Right atrium auricular region (tissue), 2 donors: Measurements from ENCODE around the gene GOLM1. TPM values are rescaled to one million over a fixed set of nuclear protein-coding genes. Genes with fewer than 3 reads are reported as not detected.

Source experiments
- DNase-seq: peaks from one replicate; pipeline ENCODE4 v3.0.0-alpha.2; 2019; ENCODE audit warnings: low spot score
- H3K27ac ChIP-seq, 2 donors: fragments of 200-600 bp; sonication (generic); 1 replicate in 1 of 2; 2 replicates in 1 of 2; pipeline ENCODE4 v1.5.1; 2016 to 2019
- H3K27me3 ChIP-seq, 2 donors: fragments of 200-600 bp; sonication (generic); one replicate each; pipeline versions ENCODE4 v1.5.1 to v1.6.0; 2017 to 2019
- H3K36me3 ChIP-seq: fragments of 200-600 bp; sonication (generic); one replicate; pipeline ENCODE4 v1.5.1; 2016
- H3K4me1 ChIP-seq, 2 donors: fragments of 200-600 bp; sonication (generic); one replicate each; pipeline versions ENCODE4 v1.5.1 to v1.6.0; 2017 to 2019
- H3K4me3 ChIP-seq, 2 donors: fragments of 200-600 bp; sonication (generic); 1 replicate in 1 of 2; 2 replicates in 1 of 2; pipeline ENCODE4 v1.5.1; 2017 to 2019; ENCODE audit warnings: mild to moderate bottlenecking in 1 of 2, moderate library complexity in 1 of 2
- H3K9me3 ChIP-seq, 2 donors: fragments of 200-600 bp; sonication (generic); one replicate each; pipeline ENCODE4 v1.5.1; 2019
- total RNA-seq, 2 donors: library from RNA; depleted of rRNA; stranded (reverse); fragments of >200 nt; gene quantifications; one replicate each; pipeline ENCODE4 v1.1.0, GENCODE V29; 2016
- TF ChIP-seq, protein P1 (sequence below), 2 donors: fragments of 200-600 bp; sonication (generic); IDR thresholded peaks; one replicate each; pipeline ENCODE4 v1.5.1; 2019; ENCODE audit warnings: antibody characterized with exemption in 2 of 2

The GOLM1 gene
- total RNA-seq, 2 donors from 2014 or later: 4.9 to 12.4 TPM

DNA sequence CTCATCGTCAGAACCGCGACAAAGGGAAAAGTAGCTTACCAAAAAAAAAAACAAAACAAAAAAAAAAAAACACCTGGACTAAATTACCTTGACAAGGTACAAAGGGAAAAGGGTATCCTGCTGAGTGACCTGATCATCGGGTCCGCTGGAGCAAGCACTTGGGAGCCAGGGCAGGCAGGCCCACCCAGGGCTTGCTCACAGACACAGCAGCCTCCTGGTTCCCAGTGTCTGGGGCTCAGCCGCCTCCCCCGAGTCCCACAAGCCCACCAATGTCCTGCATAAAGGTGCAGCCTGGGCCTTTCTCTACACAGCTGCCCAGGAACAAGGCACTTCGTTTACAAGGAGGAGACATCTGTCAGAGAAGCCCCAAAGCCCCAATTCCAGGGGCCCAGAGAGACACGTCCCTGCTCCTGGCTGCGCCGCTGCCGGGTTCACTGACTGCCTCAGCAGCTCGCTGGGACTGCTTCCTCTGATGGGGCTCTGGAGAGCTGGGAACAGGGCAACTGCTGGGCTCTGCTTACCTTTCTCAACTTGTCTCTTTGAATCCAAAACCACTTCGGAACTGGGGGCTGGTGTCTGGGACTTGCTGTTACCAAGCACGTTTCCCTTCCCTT lies 63.4 kb downstream of the GOLM1 start:
- Histone ChIP-seq H3K9me3 (no peaks in the 10 kb centered on the region), H3K27ac (no peak overlapping the region), H3K27me3 (no peaks in the 10 kb centered on the region), H3K4me3 (no peak overlapping the region), H3K36me3 (no peaks in the 10 kb centered on the region), H3K4me1 (no peaks in the 10 kb centered on the region)
- TF ChIP-seq, protein P1, sequence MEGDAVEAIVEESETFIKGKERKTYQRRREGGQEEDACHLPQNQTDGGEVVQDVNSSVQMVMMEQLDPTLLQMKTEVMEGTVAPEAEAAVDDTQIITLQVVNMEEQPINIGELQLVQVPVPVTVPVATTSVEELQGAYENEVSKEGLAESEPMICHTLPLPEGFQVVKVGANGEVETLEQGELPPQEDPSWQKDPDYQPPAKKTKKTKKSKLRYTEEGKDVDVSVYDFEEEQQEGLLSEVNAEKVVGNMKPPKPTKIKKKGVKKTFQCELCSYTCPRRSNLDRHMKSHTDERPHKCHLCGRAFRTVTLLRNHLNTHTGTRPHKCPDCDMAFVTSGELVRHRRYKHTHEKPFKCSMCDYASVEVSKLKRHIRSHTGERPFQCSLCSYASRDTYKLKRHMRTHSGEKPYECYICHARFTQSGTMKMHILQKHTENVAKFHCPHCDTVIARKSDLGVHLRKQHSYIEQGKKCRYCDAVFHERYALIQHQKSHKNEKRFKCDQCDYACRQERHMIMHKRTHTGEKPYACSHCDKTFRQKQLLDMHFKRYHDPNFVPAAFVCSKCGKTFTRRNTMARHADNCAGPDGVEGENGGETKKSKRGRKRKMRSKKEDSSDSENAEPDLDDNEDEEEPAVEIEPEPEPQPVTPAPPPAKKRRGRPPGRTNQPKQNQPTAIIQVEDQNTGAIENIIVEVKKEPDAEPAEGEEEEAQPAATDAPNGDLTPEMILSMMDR (IDR thresholded peaks at IDR 0.05): no peak
- DNase-seq: no peak

DNA sequence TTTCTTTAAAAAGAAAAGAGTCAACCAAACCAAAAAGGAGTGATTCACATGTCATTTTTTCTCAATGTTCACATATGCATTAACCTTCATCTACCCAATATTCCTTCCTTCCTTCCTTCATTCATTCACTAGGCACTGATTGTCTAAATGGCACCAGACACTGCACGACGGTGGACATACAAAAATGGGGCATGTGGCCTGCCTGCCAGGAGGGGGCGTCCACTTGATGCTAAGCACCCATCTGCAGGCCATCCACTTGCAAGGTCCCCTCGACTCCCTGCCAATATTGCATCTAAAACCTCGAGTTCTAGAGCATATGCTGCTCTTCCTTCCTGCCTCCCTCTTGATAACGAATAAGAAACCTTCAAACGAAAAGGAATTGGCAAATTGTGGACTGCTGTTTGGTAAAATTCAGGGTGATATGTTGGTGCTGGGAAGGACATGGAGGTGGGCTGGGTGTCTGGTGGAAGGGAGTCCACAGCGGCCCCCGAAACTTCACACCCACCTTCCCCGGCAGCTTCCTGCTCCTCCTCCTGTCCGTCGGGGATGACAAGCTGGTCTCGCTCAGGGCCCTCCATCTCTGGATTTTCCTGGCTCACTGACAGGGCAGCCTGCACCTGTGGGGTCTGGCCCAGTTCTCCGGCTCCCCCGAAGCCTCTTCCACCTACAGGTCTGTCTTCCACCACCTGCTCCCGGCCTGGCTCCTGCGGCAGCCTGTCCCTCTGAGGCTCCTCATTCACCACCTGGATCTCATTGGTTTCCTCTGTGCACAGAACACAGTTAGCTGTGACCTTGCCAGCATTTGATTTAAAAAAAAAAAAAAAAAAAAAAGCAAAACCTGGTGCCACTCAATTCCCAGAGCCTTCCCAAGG lies 64.3 kb downstream of the GOLM1 start:
- H3K4me1 ChIP-seq: no peaks in the 10 kb centered on the region
- no peaks in the 10 kb centered on the region for H3K27me3 ChIP-seq
- no peaks in the 10 kb centered on the region for H3K36me3 ChIP-seq
- no peak for DNase-seq
- TF ChIP-seq, protein P1 (IDR thresholded peaks at IDR 0.05): peak in 1 of 2 donors; percentile 36
- H3K27ac ChIP-seq: no peak overlapping the region
- no peaks in the 10 kb centered on the region for H3K9me3 ChIP-seq
- no peak overlapping the region for H3K4me3 ChIP-seq

DNA sequence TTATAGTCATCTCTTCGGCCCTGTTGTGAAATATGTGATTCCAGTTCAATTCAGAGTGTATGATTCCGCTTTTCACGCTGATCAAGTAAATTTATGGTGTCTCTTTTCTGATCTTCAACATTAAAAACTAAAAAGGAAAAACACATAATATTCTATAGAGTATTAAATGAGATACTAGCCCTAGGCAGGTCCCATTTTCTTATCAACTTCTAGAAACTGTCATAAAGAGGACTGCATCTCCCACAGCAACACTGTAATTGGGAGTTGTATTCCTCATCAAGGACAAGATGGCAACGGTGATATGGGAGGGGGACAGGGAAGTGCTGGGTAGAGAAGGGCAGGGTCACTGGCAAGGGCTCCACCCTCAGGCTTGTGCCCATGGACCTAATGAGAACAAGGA lies 71.6 kb downstream of the GOLM1 start:
- H3K9me3 ChIP-seq: no peaks in the 10 kb centered on the region
- no peak overlapping the region for H3K27ac ChIP-seq
- peaks cover 24% of the 10 kb centered on the region for H3K36me3 ChIP-seq
- TF ChIP-seq, protein P1 (IDR thresholded peaks at IDR 0.05): no peak
- no peaks in the 10 kb centered on the region for H3K27me3 ChIP-seq
- no peak overlapping the region for H3K4me3 ChIP-seq
- no peak for DNase-seq
- no peaks in the 10 kb centered on the region for H3K4me1 ChIP-seq

DNA sequence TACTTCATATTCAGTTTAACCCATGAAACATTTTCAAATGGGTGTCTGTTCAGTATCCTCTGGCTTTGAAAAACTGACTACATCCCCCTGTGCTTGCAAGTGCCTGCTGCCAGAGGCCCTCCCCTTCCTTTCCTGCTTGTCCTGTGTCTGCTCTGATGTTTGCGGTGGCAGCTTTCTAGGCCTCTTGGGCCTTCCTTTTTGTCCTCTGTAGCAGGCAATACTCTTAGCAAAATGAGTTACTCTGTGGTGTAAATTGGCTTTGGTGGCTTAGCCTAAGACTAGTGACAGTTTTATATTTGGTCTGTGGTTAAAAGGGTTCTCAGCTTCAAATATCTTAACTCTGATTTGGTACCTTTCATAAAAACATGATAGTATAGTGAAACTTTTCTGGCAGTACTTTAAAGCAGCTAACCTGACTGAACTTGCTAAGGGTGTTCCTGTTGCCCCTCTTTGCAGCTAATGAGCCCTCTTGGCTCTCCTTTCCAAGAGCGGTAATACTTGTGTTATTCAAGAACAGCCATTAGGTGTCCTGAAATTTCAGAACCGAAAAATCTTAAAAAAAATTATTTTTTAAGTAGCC lies 76.6 kb downstream of the GOLM1 start:
- H3K4me3 ChIP-seq: no peak overlapping the region
- H3K9me3 ChIP-seq: no peaks in the 10 kb centered on the region
- no peaks in the 10 kb centered on the region for H3K27me3 ChIP-seq
- TF ChIP-seq, protein P1 (IDR thresholded peaks at IDR 0.05): no peak
- H3K4me1 ChIP-seq: no peaks in the 10 kb centered on the region
- no peak for DNase-seq
- H3K36me3 ChIP-seq: peaks cover 60% of the 10 kb centered on the region
- H3K27ac ChIP-seq: no peak overlapping the region

DNA sequence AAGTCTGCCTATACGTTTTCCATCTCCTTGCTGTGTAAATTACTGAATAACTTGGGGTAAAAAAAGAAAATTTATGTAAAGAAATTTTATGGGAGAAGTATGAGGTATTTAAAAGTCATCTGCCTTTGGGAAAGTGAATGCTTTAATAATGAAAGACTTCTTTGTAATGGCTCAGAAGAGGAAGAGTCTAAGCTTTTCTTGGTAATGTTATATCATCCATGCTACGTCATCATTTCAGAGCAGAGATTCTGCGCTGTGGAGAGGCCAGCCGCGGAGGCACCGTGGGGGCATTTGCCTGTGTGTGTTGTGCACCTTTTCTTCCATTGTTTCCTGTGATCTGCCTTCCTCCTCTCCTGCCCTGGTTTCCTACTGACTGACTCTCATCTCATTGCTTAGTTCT lies 78.2 kb downstream of the GOLM1 start:
- no peaks in the 10 kb centered on the region for H3K4me1 ChIP-seq

More for the DNA sequence above, 78.2 kb downstream of the GOLM1 start:
- no peak for DNase-seq
- no peaks in the 10 kb centered on the region for H3K27me3 ChIP-seq
- no peak overlapping the region for H3K4me3 ChIP-seq
- TF ChIP-seq, protein P1 (IDR thresholded peaks at IDR 0.05): no peak
- no peaks in the 10 kb centered on the region for H3K9me3 ChIP-seq
- H3K36me3 ChIP-seq: peaks cover 60% of the 10 kb centered on the region
- no peak overlapping the region for H3K27ac ChIP-seq
